ENCODE measurements around the gene KDM3B.

KDM3B gene

DNA sequence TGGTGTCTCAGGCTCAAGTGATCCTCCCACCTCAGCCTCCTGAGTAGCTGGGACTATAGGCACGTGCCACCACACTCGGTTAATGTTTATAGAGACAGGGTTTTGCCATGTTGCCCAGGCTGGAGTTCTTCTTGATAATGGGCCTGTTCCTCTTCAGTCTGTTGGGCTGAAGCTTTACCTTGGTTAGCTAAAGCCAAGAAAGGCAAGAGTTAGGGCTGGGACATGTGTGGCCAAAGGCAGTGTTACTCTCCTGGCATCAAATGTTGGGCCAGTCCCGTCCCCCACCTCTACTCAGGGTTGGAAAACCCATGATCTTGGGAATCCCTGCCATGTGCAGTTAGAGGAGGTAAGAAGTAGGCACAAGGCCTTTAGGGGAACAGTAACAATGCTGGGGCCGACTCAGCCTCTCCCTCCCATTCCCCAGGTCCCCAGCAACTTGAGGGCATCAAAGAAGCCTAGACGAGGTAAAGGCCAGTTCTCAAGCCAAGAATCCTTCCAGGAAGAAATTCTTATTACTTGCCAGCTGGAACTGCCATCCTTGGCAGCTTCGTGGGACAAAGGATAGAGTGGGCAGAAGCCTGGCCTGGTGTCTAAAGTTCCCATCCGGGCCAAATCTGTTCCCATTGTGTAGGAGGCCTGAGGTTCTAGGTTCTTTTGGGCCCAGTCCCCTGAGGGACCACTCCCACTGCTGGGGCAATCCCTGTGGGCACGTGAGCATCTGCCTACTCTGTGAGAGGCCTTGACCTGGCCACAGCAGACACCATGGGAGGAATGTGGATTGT lies 117.2 kb downstream of the KDM3B start:
- peak; percentile 98 for DNase-seq

DNA sequence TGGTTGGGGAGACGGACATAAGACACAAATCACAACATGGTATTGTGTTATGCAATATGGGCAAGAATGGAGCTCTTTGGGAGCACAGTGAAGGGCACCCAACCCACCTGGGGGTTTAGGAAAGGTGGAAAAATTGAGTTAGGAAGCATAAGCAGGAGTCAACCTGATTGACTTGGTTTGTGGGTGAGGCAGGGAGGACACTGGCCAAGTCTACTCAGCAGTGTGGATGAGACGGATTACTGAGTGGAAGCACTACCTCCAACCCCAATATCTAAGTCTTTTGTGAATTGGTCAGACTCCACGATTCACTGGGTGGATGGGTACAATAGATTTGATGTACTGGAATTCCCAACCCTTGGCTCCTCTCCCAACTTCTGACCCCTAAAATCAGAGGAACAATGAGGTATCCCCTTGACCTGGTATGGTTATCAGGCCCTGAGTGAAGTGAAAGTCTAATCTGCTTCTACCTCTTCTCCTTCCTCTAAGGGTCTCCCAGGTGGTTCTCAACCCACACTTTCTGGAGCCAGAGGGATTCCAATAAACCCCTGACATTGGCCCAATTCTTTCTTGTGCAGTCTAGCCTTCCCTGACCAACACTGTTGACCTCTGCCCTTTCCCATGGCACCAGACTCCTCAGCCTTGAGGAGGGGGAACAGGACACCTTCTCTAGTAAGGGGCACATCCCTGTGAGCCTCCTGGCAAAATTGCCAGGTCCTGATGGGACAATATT lies 118.0 kb downstream of the KDM3B start:
- H3K23ac ChIP-seq (ENCODE audit: low read length in 2 of 2): no peak overlapping the region
- no peak for DNase-seq
- no peak overlapping the region for H2BK120ac ChIP-seq (ENCODE audit: low read depth, low read length)
- H3K18ac ChIP-seq (ENCODE audit: low read depth in 1 of 2, low read length in 2 of 2): no peak overlapping the region
- H3K36me3 ChIP-seq (ENCODE audit: control insufficient read depth in 1 of 2, insufficient read depth in 2 of 2, low read depth in 1 of 2, low read length in 2 of 2): peaks cover 13 to 16% of the 10 kb centered on the region in 2 experiments
- H3K4me1 ChIP-seq (ENCODE audit: control insufficient read depth, insufficient read depth, low read depth, low read length): peaks cover 22% of the 10 kb centered on the region
- H3K9me3 ChIP-seq (ENCODE audit: control insufficient read depth, low read length): no peaks in the 10 kb centered on the region
- no peak overlapping the region for H3K27ac ChIP-seq (ENCODE audit: low read length, poor library complexity, severe bottlenecking)
- no peak overlapping the region for H2BK15ac ChIP-seq (ENCODE audit: low read depth, poor library complexity, severe bottlenecking)
- no peak overlapping the region for H3K4ac ChIP-seq (ENCODE audit: low read depth in 1 of 2, low read length in 2 of 2)
- peaks cover 0 to 3% of the 10 kb centered on the region in 2 experiments for H3K27me3 ChIP-seq (ENCODE audit: control insufficient read depth in 1 of 2, insufficient read depth in 1 of 2, low read length in 2 of 2)
- H4K91ac ChIP-seq (ENCODE audit: low read length): no peak overlapping the region
- H2BK5ac ChIP-seq (ENCODE audit: low read depth, low read length, poor library complexity, severe bottlenecking): no peak overlapping the region
- no peak overlapping the region for H3K14ac ChIP-seq (ENCODE audit: low read length in 2 of 2)
- H2AFZ ChIP-seq (ENCODE audit: low read depth, low read length): no peak overlapping the region
- no peak overlapping the region for H3K4me3 ChIP-seq (ENCODE audit: insufficient read depth in 1 of 2, low read depth in 1 of 2, low read length in 2 of 2)
- no peak overlapping the region for H3K4me2 ChIP-seq (ENCODE audit: low read length, poor library complexity, severe bottlenecking)
- peaks cover 5% of the 10 kb centered on the region for H3K79me1 ChIP-seq (replicated peaks; ENCODE audit: low read length, poor library complexity, severe bottlenecking)
- 94% methylated on average over 1 of the region's 3 CpGs for WGBS
- no peak overlapping the region for H3K9ac ChIP-seq (ENCODE audit: low read length)
- H2BK12ac ChIP-seq (ENCODE audit: low read length in 2 of 2): no peak overlapping the region
- H4K8ac ChIP-seq (ENCODE audit: low read length): no peak overlapping the region
- H2AK5ac ChIP-seq (ENCODE audit: low read length, severe bottlenecking): no peak overlapping the region

More for the DNA sequence above, 117.2 kb downstream of the KDM3B start:
- Histone ChIP-seq H2AFZ (ENCODE audit: low read depth, low read length) (no peak overlapping the region), H3K36me3 (ENCODE audit: control insufficient read depth in 1 of 2, insufficient read depth in 2 of 2, low read depth in 1 of 2, low read length in 2 of 2) (peaks cover 13 to 16% of the 10 kb centered on the region in 2 experiments), H3K4ac (ENCODE audit: low read depth in 1 of 2, low read length in 2 of 2) (no peak overlapping the region), H3K14ac (ENCODE audit: low read length in 2 of 2) (no peak overlapping the region), H3K27ac (ENCODE audit: low read length, poor library complexity, severe bottlenecking) (no peak overlapping the region), H4K8ac (ENCODE audit: low read length) (no peak overlapping the region), H3K9ac (ENCODE audit: low read length) (no peak overlapping the region), H2AK5ac (ENCODE audit: low read length, severe bottlenecking) (no peak overlapping the region), H3K18ac (ENCODE audit: low read depth in 1 of 2, low read length in 2 of 2) (no peak overlapping the region), H3K4me2 (ENCODE audit: low read length, poor library complexity, severe bottlenecking) (no peak overlapping the region), H2BK120ac (ENCODE audit: low read depth, low read length) (no peak overlapping the region), H3K9me3 (ENCODE audit: control insufficient read depth, low read length) (no peaks in the 10 kb centered on the region), H3K79me1 (replicated peaks; ENCODE audit: low read length, poor library complexity, severe bottlenecking) (peaks cover 5% of the 10 kb centered on the region), H3K27me3 (ENCODE audit: control insufficient read depth in 1 of 2, insufficient read depth in 1 of 2, low read length in 2 of 2) (no peaks in the 10 kb centered on the region), H4K91ac (ENCODE audit: low read length) (no peak overlapping the region), H3K4me1 (ENCODE audit: control insufficient read depth, insufficient read depth, low read depth, low read length) (peaks cover 22% of the 10 kb centered on the region), H2BK15ac (ENCODE audit: low read depth, poor library complexity, severe bottlenecking) (no peak overlapping the region), H3K4me3 (ENCODE audit: insufficient read depth in 1 of 2, low read depth in 1 of 2, low read length in 2 of 2) (no peak overlapping the region), H3K23ac (ENCODE audit: low read length in 2 of 2) (no peak overlapping the region), H2BK12ac (ENCODE audit: low read length in 2 of 2) (no peak overlapping the region), H2BK5ac (ENCODE audit: low read depth, low read length, poor library complexity, severe bottlenecking) (no peak overlapping the region)
- WGBS: 82% methylated on average over 8 of the region's 8 CpGs

DNA sequence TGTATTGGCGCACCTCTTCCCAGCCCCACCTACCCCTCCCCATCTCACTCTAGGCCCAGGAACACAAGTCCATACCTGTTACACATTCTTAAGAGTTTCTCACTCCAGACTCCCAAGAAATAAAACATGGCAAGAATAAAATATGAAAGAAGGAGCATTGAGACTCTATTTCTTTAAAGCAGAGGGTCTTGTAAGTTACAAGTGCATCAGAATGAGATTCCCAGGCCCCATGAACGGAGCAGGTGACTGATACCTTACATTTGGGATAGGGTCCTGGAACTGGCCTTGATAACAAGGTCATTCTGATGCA lies 118.5 kb downstream of the KDM3B start:
- Histone ChIP-seq H3K27me3 (ENCODE audit: control insufficient read depth in 1 of 2, insufficient read depth in 1 of 2, low read length in 2 of 2) (peaks cover 0 to 3% of the 10 kb centered on the region in 2 experiments), H2BK5ac (ENCODE audit: low read depth, low read length, poor library complexity, severe bottlenecking) (no peak overlapping the region), H3K9me3 (ENCODE audit: control insufficient read depth, low read length) (no peaks in the 10 kb centered on the region), H3K9ac (ENCODE audit: low read length) (no peak overlapping the region), H3K18ac (ENCODE audit: low read depth in 1 of 2, low read length in 2 of 2) (no peak overlapping the region), H3K14ac (ENCODE audit: low read length in 2 of 2) (no peak overlapping the region), H2BK15ac (ENCODE audit: low read depth, poor library complexity, severe bottlenecking) (no peak overlapping the region), H2AFZ (ENCODE audit: low read depth, low read length) (no peak overlapping the region), H3K27ac (ENCODE audit: low read length, poor library complexity, severe bottlenecking) (no peak overlapping the region), H2BK120ac (ENCODE audit: low read depth, low read length) (no peak overlapping the region), H3K79me1 (replicated peaks; ENCODE audit: low read length, poor library complexity, severe bottlenecking) (peaks cover 5% of the 10 kb centered on the region), H3K36me3 (ENCODE audit: control insufficient read depth in 1 of 2, insufficient read depth in 2 of 2, low read depth in 1 of 2, low read length in 2 of 2) (peaks cover 13 to 16% of the 10 kb centered on the region in 2 experiments), H3K23ac (ENCODE audit: low read length in 2 of 2) (no peak overlapping the region), H3K4me2 (ENCODE audit: low read length, poor library complexity, severe bottlenecking) (no peak overlapping the region), H3K4me3 (ENCODE audit: insufficient read depth in 1 of 2, low read depth in 1 of 2, low read length in 2 of 2) (no peak overlapping the region), H2AK5ac (ENCODE audit: low read length, severe bottlenecking) (no peak overlapping the region), H4K8ac (ENCODE audit: low read length) (no peak overlapping the region), H3K4me1 (ENCODE audit: control insufficient read depth, insufficient read depth, low read depth, low read length) (peaks cover 17% of the 10 kb centered on the region), H3K4ac (ENCODE audit: low read depth in 1 of 2, low read length in 2 of 2) (no peak overlapping the region), H4K91ac (ENCODE audit: low read length) (no peak overlapping the region), H2BK12ac (ENCODE audit: low read length in 2 of 2) (no peak overlapping the region)
- DNase-seq: no peak
- 85% methylated on average over 2 of the region's 2 CpGs for WGBS

DNA sequence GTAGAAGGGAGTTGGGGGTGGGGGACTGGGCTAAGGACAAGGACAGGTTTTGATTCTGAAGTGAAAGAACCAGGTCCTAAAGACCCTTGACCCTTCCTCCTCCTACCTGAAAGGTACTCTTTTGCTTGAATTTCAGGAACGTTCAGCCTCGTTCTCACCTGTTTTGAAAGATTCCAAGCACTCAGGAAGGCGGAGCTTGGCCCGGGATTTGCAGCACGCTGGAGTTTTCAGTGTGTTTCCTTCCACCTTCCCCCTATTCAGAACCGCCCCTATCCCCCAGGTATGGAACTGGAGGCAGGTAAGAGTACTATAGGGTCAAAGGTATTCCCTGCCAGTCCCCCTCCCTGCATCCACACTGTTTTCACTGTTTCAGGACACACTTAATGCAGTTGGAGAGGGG lies 119.9 kb downstream of the KDM3B start:
- Histone ChIP-seq H2BK5ac (ENCODE audit: low read depth, low read length, poor library complexity, severe bottlenecking) (no peak overlapping the region), H3K4me2 (ENCODE audit: low read length, poor library complexity, severe bottlenecking) (no peak overlapping the region), H3K27me3 (ENCODE audit: control insufficient read depth in 1 of 2, insufficient read depth in 1 of 2, low read length in 2 of 2) (peaks cover 0 to 3% of the 10 kb centered on the region in 2 experiments), H3K36me3 (ENCODE audit: control insufficient read depth in 1 of 2, insufficient read depth in 2 of 2, low read depth in 1 of 2, low read length in 2 of 2) (peaks cover 7 to 11% of the 10 kb centered on the region in 2 experiments), H3K14ac (ENCODE audit: low read length in 2 of 2) (no peak overlapping the region), H3K79me1 (replicated peaks; ENCODE audit: low read length, poor library complexity, severe bottlenecking) (peaks cover 2% of the 10 kb centered on the region), H3K4me1 (ENCODE audit: control insufficient read depth, insufficient read depth, low read depth, low read length) (peaks cover 5% of the 10 kb centered on the region), H2BK15ac (ENCODE audit: low read depth, poor library complexity, severe bottlenecking) (no peak overlapping the region), H2AK5ac (ENCODE audit: low read length, severe bottlenecking) (no peak overlapping the region), H2AFZ (ENCODE audit: low read depth, low read length) (no peak overlapping the region), H4K8ac (ENCODE audit: low read length) (no peak overlapping the region), H3K23ac (ENCODE audit: low read length in 2 of 2) (no peak overlapping the region), H3K9ac (ENCODE audit: low read length) (no peak overlapping the region), H3K27ac (ENCODE audit: low read length, poor library complexity, severe bottlenecking) (no peak overlapping the region), H2BK120ac (ENCODE audit: low read depth, low read length) (no peak overlapping the region), H3K18ac (ENCODE audit: low read depth in 1 of 2, low read length in 2 of 2) (no peak overlapping the region), H3K9me3 (ENCODE audit: control insufficient read depth, low read length) (no peaks in the 10 kb centered on the region), H3K4ac (ENCODE audit: low read depth in 1 of 2, low read length in 2 of 2) (no peak overlapping the region), H4K91ac (ENCODE audit: low read length) (no peak overlapping the region), H2BK12ac (ENCODE audit: low read length in 2 of 2) (no peak overlapping the region), H3K4me3 (ENCODE audit: insufficient read depth in 1 of 2, low read depth in 1 of 2, low read length in 2 of 2) (no peak overlapping the region)
- DNase-seq: peak; percentile 76
- 32% methylated on average over 4 of the region's 6 CpGs for WGBS

Measured in mesenchymal stem cell (in vitro differentiated cells and primary cell).